ENCODE results near the gene CUX1. TPM values are rescaled to one million over a fixed set of nuclear protein-coding genes. Genes with fewer than 3 reads are reported as not detected.

The CUX1 gene
- total RNA-seq, 1 experiment from 2014 or later: 64.3 TPM

- Mint-ChIP-seq H3K27me3 (ENCODE audit: low read depth) (no peaks in the 10 kb centered on the region; the same call in 1 of the 2 replicates), H3K36me3 (no peaks in the 10 kb centered on the region), H3K4me1 (no peaks in the 10 kb centered on the region), H3K9me3 (peaks cover 9% of the 10 kb centered on the region), H3K27ac (0 out of 2 replicates have a peak overlapping the region, but pooled peaks have one; percentile 29), H3K4me3 (no peak overlapping the region)
- TF ChIP-seq FOXP1 (CRISPR knock-in tag; IDR thresholded peaks at IDR 0.05; ENCODE audit: borderline replicate concordance) (no peak), HMGXB4 (CRISPR knock-in tag; IDR thresholded peaks at IDR 0.05) (no peak), ATF1 (CRISPR knock-in tag; IDR thresholded peaks at IDR 0.05) (no peak), MYBL2 (CRISPR knock-in tag; IDR thresholded peaks at IDR 0.05) (no peak), RORB (CRISPR knock-in tag; IDR thresholded peaks at IDR 0.05) (no peak), ZNF219 (CRISPR knock-in tag; IDR thresholded peaks at IDR 0.05; ENCODE audit: borderline replicate concordance) (no peak), ZNF423 (CRISPR knock-in tag; IDR thresholded peaks at IDR 0.05) (no peak), TCF7 (CRISPR knock-in tag; IDR thresholded peaks at IDR 0.05; ENCODE audit: low read depth) (no peak), AFF4 (CRISPR knock-in tag; IDR thresholded peaks at IDR 0.05; ENCODE audit: borderline replicate concordance) (no peak), NFATC4 (CRISPR knock-in tag; IDR thresholded peaks at IDR 0.05) (no peak), ZNF138 (CRISPR knock-in tag; conservative IDR thresholded peaks at IDR 0.05) (no peak), MAX (CRISPR knock-in tag; IDR thresholded peaks at IDR 0.05) (no peak), ZBTB21 (CRISPR knock-in tag; IDR thresholded peaks at IDR 0.05; ENCODE audit: borderline replicate concordance) (no peak), ZNF281 (CRISPR knock-in tag; IDR thresholded peaks at IDR 0.05) (no peak), E2F5 (CRISPR knock-in tag; IDR thresholded peaks at IDR 0.05) (no peak), GTF2I (CRISPR knock-in tag; conservative IDR thresholded peaks at IDR 0.05) (no peak)
- DNase-seq (ENCODE audit: low spot score) (no peak), ATAC-seq (no peak)
- POLR2A ChIA-PET: no interaction called here
- CTCF ChIA-PET: interaction anchor here (1.4 kb wide), 1 partner anchor 21 kb away, joined by 4 read pairs; no protein-coding TSS in a partner anchor
These were observed 32.9 kb upstream of the CUX1 start for GRCh38 chr7:101784292-101785127.
